ENCODE results near the gene HEG1.

The HEG1 gene, protein sequence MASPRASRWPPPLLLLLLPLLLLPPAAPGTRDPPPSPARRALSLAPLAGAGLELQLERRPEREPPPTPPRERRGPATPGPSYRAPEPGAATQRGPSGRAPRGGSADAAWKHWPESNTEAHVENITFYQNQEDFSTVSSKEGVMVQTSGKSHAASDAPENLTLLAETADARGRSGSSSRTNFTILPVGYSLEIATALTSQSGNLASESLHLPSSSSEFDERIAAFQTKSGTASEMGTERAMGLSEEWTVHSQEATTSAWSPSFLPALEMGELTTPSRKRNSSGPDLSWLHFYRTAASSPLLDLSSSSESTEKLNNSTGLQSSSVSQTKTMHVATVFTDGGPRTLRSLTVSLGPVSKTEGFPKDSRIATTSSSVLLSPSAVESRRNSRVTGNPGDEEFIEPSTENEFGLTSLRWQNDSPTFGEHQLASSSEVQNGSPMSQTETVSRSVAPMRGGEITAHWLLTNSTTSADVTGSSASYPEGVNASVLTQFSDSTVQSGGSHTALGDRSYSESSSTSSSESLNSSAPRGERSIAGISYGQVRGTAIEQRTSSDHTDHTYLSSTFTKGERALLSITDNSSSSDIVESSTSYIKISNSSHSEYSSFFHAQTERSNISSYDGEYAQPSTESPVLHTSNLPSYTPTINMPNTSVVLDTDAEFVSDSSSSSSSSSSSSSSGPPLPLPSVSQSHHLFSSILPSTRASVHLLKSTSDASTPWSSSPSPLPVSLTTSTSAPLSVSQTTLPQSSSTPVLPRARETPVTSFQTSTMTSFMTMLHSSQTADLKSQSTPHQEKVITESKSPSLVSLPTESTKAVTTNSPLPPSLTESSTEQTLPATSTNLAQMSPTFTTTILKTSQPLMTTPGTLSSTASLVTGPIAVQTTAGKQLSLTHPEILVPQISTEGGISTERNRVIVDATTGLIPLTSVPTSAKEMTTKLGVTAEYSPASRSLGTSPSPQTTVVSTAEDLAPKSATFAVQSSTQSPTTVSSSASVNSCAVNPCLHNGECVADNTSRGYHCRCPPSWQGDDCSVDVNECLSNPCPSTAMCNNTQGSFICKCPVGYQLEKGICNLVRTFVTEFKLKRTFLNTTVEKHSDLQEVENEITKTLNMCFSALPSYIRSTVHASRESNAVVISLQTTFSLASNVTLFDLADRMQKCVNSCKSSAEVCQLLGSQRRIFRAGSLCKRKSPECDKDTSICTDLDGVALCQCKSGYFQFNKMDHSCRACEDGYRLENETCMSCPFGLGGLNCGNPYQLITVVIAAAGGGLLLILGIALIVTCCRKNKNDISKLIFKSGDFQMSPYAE (N-terminal part only)

DNA sequence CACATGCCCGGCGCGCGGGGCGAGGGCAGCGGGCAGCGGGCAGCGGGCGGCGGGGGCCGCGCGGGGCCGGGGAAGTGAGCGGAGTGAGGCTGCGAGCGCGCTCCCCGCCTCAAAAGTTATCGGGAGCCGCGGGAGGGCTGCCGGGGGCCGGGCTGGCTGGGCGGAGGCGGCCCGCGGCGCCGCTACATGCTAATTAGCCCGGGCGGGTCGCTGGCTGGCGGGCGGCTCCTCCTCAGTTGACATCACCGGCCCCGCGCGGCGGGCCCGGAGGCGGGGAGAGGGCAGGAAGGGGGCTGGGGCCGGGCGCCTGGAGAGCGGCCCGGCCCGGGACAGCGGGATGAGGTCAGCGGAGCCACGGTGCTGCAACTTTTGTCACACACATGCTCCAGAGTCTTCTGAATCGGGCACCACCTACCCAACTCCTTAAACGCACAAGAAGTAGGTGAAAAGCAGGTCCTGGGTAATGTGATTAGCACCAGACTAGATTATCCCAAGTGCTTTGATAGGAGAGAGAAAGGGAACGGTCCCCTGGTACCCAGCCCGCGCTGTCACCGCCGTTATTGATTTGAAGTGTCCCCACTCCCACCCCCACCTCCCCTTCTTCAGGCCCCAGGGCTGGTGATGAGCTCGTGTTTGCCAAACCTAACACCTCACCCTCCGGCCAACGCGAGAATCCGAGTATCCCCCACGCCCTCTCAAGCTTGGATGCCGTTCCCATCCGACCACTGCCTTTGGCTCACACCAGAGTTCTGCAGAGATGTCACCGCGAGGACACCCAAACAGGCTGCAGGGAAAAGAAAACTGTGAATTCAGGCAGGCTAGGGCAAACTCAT, at the start of gene HEG1:
HEG1 (minus strand) TSS at position 85 of the 833 bp plus-strand sequence. CDS start 107 bp downstream, outside the sequence.
- peak; percentile 79 to 93 for DNase-seq (ENCODE audit: low read depth in 2 of 2)
- TF ChIP-seq, protein P1, sequence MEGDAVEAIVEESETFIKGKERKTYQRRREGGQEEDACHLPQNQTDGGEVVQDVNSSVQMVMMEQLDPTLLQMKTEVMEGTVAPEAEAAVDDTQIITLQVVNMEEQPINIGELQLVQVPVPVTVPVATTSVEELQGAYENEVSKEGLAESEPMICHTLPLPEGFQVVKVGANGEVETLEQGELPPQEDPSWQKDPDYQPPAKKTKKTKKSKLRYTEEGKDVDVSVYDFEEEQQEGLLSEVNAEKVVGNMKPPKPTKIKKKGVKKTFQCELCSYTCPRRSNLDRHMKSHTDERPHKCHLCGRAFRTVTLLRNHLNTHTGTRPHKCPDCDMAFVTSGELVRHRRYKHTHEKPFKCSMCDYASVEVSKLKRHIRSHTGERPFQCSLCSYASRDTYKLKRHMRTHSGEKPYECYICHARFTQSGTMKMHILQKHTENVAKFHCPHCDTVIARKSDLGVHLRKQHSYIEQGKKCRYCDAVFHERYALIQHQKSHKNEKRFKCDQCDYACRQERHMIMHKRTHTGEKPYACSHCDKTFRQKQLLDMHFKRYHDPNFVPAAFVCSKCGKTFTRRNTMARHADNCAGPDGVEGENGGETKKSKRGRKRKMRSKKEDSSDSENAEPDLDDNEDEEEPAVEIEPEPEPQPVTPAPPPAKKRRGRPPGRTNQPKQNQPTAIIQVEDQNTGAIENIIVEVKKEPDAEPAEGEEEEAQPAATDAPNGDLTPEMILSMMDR (IDR thresholded peaks at IDR 0.05; ENCODE audit: low read depth, low read length): no peak
- peak within 1 kb of the TSS; percentile 61 to 80 for H3K4me3 ChIP-seq (replicated peaks in 1 of 2; ENCODE audit: low read depth in 2 of 2, low read length in 2 of 2)

DNA sequence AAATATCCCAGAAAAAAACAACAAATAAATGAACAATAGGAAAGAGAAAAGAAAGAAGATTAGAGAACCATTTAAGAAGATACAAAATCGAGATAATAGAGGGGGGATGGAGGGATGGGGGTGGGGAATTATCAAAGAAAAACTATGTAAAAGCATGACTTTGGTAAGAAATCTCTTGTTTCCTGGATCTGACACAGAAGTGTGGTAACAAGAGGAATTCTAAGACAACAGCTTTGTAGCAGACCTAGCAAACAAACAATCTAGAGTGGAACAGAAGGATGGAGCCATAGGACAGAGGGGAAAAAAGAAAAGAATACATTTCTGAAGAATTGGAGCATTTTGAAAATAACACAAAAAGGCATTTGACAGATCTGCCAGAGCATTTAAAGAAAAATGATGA, 49.3 kb upstream of the HEG1 start:
- TF ChIP-seq, protein P1 (IDR thresholded peaks at IDR 0.05; ENCODE audit: low read depth, low read length): no peak
- peak in 1 of 2 donors; percentile 42 for DNase-seq (ENCODE audit: low read depth in 2 of 2)

DNA sequence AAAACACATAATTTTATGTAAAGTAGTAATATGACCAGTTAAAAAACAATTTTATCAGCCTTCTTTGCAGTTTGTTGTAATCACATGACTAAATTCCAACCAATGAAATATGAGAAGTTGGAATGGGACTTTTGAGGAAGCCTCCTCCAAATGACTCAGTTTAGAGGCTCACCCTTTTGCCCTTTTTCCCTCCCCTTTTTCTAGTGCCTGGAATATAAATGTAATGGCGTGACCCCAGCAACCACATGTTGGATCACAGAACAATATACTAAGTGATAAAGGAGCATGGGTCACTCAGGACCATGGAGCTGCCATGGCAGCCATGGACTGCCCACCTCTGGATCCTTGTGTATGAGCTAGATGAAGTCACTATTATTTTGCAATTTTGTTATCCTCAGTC, 48.8 kb upstream of the HEG1 start:
- DNase-seq (ENCODE audit: low read depth in 2 of 2): peak; percentile 32 to 56
- no peak overlapping the region for H3K4me3 ChIP-seq (replicated peaks in 1 of 2; ENCODE audit: low read depth in 2 of 2, low read length in 2 of 2)
- TF ChIP-seq, protein P1 (IDR thresholded peaks at IDR 0.05; ENCODE audit: low read depth, low read length): no peak

More for the DNA sequence above, 49.3 kb upstream of the HEG1 start:
- no peak overlapping the region for H3K4me3 ChIP-seq (replicated peaks in 1 of 2; ENCODE audit: low read depth in 2 of 2, low read length in 2 of 2)

DNA sequence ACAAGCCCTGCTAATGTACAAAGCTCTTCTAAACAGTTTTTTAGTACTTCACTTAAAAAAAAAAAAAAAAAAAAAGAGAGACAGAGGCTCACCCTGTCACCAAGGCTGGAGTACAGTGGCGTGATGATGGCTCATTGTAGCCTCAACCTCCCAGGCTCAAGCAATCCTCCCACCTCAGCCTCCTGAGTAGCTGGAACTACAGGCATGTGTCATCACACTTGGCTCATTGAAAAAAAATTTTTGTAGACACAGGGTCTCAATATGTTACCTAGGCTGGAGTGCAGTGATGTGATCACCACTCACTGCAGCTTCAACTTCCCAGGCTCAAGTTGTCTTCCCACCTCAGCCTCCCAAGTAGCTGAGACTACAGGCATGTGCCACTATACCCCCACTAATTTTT, 47.6 kb upstream of the HEG1 start:
- DNase-seq (ENCODE audit: low read depth in 2 of 2): no peak
- no peak overlapping the region for H3K4me3 ChIP-seq (replicated peaks in 1 of 2; ENCODE audit: low read depth in 2 of 2, low read length in 2 of 2)
- TF ChIP-seq, protein P1 (IDR thresholded peaks at IDR 0.05; ENCODE audit: low read depth, low read length): no peak

DNA sequence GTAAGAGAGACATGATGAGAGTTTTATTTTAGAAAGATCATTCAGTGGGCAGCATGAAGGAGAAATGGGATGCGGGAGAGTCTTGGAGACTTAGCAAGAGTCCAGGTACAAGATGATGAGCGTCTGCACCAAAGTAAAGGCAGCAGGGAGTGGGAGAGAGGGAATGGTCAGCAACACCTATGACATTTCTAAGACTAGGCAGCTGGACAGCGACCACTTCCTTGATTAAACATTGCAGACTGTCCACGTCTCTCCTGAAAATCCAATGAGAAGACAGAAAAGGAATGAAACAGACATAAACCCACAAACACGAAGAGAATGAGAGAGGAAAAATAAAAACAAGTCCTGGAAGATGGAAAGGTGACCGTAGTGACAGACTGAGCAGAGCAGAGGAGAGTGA, 46.7 kb upstream of the HEG1 start:
- no peak for DNase-seq (ENCODE audit: low read depth in 2 of 2)
- TF ChIP-seq, protein P1 (IDR thresholded peaks at IDR 0.05; ENCODE audit: low read depth, low read length): no peak
- H3K4me3 ChIP-seq (replicated peaks in 1 of 2; ENCODE audit: low read depth in 2 of 2, low read length in 2 of 2): no peak overlapping the region
